Ecto neural progenitor cell (in vitro differentiated cells): ENCODE measurements around the gene STYXL2.

Experiments used
- DNase-seq: peaks from one replicate; pipeline ENCODE4 v3.0.0-alpha.2; 2018; ENCODE audit warnings: low spot score

Gene STYXL2

GRCh38 chr1:167136806-167137205 is 42.9 kb downstream of the STYXL2 start:
- DNase-seq: no peak

- no peak for DNase-seq
Observed at GRCh38 chr1:167137332-167137781, 43.5 kb downstream of the STYXL2 start.

- DNase-seq: no peak
Observed at GRCh38 chr1:167137793-167138510, 44.1 kb downstream of the STYXL2 start.

GRCh38 chr1:167138703-167139102 is 44.8 kb downstream of the STYXL2 start:
- DNase-seq: no peak

GRCh38 chr1:167141963-167142362 is 48.1 kb downstream of the STYXL2 start:
- no peak for DNase-seq
